HG02943 (cell line): Measurements from ENCODE around the gene SPRED2.
"Not testable (repeated sequence)": the region's sequence is repeated elsewhere in the genome, so short reads cannot be mapped to it uniquely, and the experiment has no call there.

Experiments used
- ATAC-seq: cut with Tn5 transposase; IDR thresholded peaks from one replicate; pipeline ENCODE4 v1.9.1; 2021; ENCODE audit warnings: mild to moderate bottlenecking, low read depth, moderate library complexity; ENCODE audit not compliant: unreplicated experiment

SPRED2 gene

DNA sequence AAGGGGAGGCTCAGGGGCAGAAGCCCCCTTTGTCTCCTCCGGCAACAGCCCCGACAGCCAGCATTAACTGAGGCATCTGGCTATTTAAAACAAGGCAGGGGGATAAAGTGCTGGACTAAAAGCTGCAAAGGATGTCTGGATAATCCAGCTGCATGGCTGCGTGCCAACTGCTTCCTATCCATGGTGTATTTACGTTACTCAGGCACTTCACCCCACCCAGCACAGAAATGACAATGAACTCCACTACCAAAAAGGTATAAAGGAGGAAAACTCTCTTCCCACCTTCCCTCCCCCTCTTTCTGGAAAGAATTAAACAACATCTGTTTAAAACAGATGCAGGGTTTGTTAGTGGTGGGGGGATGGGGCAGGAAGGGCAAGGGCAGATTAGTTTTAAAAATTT lies 82.5 kb downstream of the SPRED2 start:
- ATAC-seq, result no peak

DNA sequence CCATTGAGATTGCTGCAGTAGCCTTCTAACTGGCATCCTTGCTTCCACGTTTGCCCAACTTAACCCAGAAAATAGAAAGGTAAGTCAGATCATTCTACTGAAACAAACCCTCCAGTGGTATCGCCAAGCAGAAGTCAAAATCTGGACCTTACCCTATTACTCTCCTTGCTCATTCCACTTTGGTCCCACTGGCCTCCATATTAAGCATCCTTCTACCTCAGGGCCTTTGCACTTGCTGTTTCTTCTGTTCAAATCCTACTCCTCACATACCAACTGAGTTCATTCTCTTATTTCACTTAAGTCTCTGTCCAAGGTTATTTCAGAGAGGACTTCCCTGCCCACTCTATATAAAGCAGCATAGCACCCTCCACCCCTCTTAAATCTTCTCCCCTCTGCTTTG lies 84.5 kb downstream of the SPRED2 start:
- no peak for ATAC-seq

DNA sequence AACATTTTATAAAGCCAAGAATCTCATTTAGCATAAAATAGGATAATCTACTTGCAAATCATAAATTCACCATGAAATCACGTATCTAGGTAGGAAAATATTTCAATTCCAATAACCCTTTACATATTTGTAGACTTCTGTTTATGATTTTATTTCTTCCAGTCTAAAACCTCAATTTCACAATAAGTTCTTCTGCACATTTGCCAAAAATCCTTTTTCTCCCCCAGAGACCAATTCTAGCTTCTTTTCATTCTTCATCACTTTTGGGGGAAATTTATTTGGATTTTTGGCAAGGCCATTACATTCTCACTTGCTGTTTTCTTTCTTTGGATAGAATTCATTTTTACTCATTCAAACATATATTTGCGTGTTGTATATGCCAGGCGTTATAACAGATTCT lies 86.8 kb downstream of the SPRED2 start:
- no peak for ATAC-seq

DNA sequence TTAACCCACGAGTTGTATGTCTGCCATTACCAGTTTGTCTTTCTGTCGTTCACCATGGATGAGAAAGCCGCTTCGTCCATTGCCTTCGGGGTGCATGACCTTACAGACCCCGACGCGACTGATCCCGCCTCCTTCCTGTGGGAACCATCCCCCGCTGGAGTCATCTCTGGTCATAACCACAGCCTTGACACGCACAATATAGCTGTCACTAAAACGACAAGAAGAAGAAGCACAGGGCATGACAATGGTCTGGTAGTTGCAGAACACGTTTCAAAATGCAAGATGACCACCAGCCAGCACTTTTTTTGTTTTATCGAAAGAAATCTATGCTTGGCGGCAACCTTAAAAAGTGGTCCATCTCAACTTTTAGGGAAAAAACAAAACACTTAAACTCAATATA lies 87.7 kb downstream of the SPRED2 start:
- ATAC-seq, result no peak

DNA sequence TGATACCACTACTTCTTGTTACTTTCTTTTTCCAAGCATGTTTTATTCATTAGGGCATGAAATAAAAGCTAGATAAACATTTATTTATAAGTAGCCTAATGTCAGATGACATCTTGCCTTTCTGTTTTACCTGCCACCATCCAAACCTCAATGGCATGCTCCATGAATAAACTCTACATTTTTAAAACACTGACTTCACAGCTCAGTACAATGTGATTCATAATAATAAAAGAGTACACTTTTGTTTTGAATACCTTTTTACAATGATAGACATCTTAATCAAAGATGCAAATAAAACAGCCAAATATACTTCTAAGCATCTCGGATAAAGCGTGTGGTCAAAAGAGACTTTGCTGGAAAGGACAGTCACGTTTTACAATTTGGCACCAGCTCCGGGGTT lies 88.2 kb downstream of the SPRED2 start:
- no peak for ATAC-seq

DNA sequence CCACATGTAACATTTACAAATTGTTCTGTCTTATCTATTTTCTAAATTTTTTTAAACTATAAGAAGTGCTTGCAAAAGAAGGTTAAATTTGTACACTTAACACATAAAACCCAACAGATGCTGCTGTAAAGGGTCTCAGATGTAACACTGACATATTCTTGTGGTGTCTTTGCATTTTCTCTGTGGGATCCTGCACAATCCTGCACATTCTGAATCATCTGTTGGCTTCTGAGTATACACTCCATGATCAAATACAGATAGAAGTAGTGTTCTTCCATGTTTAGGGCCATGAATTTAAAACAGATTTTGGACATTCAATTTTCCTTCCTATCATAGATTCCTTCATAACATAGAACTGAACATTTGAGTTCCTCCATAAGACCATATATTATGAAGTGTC lies 89.0 kb downstream of the SPRED2 start:
- ATAC-seq, result no peak

DNA sequence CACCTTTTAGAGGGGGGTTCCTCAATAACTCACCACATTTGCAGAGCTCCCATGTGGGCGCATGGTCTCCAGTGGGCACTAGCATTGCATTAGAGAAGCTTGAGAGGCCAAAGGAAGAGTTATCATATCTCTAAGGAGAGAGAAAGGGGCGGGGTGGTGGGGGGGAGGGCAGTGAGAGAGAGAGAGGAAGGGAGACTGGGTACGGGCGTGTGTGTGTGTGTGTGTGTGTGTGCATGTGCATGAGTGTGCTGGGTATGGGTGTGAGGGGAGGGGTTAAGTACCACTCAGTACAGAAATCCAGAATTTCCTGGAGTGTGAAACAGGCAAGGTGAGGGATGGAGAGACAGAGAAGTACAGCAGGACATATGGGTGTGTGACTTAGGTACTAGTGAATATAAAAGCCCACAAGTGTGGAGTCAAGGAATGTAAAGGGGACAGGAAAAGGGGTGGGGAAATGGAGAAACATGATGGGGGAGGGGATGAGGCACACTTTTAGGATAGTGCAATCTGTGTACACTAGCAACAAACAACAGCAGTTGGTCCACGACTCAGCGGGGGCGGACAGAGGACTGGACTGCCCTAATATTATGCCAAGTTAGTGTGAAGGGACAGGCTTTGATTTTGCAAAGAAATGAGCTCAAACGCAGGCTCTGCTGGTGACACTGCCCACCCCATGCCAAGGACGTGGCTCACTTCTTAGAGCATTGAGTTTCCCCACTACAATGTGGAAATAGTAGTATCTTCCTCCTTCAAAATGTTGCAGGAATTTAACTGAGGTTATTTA lies 91.3 kb downstream of the SPRED2 start:
- no peak for ATAC-seq

DNA sequence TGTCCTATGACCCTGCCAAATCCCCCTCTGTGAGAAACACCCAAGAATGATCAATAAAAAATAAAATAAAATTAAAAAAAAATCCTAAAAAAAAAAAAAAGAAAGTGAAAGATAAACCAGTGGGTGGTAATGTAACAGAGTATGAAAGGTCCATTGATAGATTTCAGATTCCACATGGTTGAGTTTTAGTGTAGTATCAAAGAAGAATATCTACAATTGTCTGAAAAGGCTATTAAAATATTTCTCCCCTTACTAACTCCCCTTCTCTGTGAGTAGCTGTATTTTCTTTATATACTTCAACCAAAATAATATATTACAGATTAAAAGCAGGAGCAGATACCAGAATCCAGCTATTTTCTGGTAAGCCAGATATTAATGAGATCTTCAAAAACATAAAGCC lies 92.8 kb downstream of the SPRED2 start:
- no peak for ATAC-seq

DNA sequence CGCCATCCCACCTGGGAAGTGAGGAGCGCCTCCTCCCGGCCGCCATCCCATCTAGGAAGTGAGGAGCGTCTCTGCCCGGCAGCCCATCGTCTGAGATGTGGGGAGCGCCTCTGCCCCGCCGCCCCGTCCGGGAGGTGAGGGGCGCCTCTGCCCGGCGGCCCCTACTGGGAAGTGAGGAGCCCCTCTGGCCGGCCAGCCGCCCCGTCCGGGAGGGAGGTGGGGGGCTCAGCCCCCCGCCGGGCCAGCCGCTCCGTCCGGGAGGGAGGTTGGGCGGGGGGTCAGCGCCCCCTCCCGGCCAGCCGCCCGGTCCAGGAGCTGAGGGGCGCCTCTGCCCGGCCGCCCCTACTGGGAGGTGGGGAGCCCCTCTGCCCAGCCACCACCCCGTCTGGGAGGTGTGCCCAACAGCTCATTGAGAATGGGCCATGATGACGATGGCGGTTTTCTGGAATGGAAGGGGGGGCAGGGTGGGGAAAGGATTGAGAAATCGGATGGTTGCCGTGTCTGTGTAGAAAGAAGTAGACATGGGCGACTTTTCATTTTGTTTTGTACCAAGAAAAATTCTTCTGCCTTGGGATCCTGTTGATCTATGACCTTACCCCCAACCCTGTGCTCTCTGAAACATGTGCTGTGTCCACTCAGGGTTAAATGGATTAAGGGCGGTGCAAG lies 93.4 kb downstream of the SPRED2 start:
- not testable (repeated sequence) for ATAC-seq

DNA sequence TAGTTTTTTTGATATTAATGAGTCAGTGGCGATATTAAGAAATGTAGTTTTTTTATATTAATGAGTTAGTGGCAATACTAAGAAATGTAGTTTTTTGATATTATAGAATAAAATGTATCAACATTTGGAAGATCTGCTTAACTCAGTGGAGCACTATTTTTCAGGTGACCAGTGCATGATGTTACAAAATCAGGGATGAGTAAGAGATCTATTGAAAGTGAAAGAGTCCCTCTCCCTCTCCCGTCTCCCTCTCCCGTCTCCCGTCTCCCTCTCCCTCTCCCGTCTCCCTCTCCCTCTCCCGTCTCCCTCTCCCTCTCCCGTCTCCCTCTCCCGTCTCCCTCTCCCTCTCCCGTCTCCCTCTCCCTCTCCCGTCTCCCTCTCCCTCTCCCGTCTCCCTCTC lies 94.5 kb downstream of the SPRED2 start:
- ATAC-seq, result not testable (repeated sequence)

DNA sequence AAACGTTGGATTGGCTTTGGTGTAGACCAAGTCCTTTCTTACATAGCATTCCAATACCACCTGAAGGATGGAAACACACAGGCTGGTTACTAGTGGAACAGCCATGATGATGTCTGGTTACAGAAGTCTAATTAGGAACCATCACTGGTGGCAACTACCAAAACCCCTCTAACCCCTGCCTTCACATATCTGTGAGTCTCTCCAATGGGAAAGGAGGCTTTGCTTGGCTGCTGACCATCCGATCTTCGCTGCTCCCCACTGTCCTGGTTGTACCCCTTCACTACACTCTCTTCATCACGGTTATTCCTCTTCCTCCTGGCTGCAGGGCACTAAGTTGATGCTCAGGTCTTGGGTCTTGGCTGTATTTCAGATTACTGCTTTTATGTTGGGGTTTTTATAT lies 97.7 kb downstream of the SPRED2 start:
- ATAC-seq, result no peak

DNA sequence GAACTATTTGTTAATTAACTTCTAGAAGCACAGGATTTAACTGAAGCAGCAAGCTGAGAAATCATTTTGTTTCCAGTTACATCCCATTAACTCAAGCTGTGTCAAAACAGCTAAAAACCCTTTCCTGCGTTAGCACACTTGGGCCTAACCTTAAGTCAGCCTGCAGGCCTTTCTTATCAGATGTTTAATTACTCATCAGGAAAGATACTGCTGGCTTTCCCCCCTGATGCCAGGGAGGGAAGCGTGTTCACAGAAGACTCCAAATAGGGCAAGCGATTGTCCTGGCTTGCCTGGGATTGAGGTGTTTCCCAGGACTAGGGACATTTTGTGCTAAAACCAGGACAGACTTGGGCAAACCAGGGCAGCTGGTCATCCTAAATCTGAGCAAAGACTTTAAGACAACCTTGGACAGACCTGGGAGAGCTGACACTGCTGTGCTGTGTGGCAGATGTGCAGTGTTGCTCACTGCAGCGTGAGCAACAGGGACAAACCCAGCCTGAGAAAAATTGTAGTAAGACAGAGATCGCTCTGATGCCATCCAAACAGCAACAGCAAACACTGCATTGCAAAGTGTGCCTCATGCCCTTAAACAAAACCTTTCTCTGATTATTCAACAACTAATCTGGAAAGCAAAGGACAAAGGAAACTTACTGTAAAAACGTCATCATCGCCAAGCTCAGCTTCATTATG lies 100.9 kb downstream of the SPRED2 start:
- no peak for ATAC-seq

DNA sequence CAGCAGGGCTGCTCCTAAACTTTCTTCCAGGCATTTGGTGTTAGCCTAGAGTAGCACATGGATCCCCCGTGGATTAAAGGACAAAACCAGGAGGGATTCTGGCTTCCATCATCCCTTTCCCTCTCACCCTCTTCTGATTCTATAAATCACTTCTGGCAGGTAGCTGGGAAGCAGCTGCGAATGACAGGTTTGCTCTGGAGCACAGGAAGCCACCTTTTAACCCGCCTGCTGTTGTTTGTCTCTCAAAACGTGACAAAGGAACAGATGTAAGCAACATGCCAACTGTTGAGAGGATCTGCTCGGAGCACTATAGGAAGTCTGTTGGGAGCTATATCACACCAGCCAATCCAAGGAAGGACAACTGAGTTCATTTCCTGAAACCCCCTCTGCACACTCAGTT lies 102.9 kb downstream of the SPRED2 start:
- ATAC-seq, result no peak

DNA sequence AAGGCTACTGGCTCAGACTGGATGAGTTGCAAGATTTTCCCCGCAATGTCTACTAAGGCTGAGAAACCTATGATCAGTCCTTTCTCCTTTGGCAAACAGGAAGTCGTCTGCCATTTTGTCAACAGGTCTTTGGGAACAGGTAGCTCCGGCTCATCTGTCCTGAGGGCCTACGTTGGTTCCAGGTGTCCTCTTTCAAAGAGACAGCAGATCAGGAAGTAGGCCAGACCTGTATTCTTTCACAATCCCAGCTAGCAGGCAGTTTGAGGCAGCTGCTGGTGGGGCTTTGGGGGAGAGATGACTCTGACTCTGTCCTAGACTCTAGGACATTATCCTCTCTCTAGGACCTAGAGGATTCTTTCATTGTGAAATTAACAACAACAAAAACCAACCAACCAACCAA lies 106.1 kb downstream of the SPRED2 start:
- ATAC-seq, result no peak

DNA sequence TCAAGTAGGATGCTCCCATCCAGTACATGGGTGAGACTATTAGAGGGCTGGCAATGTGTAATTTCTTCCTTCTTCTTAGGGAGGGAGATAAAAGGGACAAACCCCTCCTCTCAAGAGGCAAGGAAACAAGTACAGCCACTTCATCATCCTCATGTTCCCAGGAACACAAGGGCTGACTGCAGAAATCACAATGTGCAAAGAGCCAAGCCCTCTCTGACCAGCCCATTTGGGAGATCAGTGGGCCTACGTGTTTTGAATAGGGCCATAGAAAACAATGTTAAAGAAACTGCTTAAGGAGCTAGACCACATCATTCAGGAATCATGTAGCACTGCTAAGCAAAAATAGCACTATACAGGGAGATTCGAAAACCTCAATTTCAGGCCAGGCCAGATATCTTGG lies 107.3 kb downstream of the SPRED2 start:
- no peak for ATAC-seq

DNA sequence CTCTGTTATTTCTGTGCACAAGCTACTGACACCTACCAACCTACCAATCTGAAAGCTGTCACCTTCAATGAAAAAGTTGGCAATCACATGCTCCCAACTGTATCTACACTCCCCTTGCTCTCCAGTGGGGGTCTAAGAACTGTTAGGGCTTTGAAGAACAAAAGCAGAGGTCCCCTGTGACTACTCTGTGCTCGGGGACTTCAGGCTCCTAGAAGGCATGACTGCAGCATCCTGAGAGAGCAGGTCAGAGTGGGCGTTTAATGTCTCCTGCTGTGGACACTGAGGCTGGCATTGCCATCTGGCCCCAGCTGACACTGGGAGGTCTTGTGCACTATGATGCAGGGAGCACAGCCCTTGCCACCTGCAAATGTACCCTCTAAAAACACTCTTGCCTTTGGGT lies 111.5 kb downstream of the SPRED2 start:
- ATAC-seq, result no peak

DNA sequence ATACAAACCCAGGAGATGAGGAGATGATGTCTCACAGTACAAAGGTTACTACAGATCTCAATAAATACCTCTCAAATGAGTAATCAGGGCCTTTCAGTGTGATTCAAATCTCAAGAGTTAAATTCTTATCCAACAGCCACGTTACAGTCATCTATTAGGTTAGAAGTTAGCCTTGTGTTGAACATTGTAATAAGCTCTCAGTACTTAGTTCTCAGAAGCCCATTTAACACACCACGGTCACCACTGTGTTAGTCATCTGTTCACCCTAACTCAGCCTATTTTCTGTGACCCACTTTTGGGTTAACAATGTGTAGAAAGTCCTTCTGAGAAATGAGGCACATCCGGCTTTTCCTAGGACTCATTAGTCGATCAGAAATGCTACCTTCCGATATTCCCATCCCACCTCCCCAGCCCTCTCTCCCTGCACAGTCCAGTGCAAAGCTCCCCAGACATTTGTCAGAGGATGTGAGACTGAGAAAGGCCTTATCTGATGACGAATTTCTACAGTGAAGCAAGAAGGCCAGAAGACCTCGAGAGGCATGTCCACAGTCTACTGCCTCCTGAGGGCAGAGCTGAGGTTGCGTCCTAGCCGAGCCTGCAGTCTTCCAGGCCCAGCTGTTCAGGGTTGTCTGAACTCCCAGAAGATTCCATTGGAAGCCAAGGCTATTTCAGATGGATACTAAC lies 112.2 kb downstream of the SPRED2 start:
- ATAC-seq, result peak; percentile 51

DNA sequence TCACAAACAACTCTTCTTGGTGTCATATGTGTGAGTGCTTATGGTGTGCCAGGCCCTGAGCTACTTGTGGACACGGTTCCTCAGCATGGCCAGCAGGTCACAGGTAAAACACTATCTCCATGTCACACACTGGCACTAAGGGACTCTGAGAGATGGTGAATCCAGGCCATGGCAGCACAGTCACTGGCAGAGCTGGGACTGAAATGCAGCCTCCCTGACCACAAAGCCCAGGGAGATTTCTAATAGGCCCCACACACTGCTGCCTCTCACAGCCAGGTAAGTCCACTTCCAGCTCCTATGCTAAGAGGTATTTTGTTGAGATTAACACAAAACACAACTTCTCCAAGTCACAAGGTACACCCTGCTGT lies 112.7 kb downstream of the SPRED2 start:
- no peak for ATAC-seq

DNA sequence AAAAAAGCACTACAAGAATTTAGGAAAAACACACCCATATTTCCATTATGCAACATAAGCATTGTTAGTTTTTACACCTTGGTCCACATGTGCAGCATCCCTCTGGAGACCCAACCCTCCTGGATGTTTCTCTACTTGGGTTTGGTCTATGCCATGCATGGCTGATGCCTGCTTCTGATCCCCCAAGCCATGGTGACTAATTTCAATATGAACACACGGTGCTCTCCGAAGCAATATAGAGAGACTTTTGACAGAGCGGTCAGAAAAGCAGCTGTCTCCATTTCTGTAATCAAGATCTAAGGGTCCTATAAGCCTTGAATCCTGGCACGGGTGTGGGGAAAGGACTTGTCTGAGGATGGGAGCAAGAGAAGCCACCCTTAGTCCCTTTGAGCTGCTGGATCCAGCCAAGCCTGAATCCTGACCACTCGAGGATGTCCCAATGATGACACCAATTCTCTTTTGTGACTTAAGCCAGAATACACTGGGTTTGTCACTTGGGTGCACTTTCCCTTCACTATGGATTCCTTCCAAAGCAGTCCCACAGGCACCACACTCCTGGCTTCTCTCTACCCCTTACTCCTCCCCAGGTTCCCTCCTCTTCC lies 113.2 kb downstream of the SPRED2 start:
- ATAC-seq, result no peak

DNA sequence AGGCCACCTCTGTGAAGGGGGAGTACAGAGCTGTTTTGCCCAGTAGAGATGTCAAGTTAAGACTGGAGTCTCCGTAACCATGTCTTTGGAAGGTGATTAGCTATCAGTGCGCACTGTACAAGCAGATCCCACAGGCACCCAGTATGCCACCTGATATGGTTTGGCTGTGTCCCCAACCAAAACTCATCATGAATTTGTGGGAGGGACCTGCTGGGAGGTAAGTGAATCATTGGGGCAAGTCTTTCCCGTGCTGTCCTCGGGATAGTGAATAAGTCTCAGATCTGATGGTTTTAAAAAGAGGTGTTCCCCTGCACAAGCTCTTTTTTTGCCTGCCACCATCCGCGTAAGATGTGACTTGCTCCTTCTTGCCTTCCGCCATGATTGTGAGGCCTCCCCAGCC lies 114.6 kb downstream of the SPRED2 start:
- no peak for ATAC-seq

DNA sequence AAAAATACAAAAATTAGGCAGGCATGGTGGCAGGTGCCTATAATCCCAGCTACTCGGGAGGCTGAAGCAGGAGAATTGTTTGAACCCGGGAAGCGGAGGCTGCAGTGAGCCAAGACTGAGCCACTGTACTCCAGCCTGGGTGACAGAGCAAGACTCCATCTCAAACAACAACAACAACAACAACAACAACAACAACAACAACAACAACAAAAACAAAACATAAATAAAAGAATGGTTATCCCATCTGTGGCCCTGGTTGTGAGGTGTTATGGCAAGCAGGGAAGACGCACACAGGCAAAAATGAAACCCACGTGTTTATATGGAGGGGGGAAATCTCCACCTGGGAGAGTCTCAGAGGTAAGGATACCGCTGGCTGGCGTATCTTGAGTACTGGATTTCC lies 115.0 kb downstream of the SPRED2 start:
- not testable (repeated sequence) for ATAC-seq
